ENCODE measurements around the gene IKZF2.

Gene IKZF2

GRCh38 chr2:213068676-213069359 lies 82.6 kb downstream of the IKZF2 start:
- no peak for ATAC-seq (ENCODE audit: low read depth)
- DNase-seq (ENCODE audit: low spot score in 2 of 2): no peak
- H3K27me3 Mint-ChIP-seq: peaks cover 4% of the 10 kb centered on the region

GRCh38 chr2:213067888-213068287 lies 83.5 kb downstream of the IKZF2 start:
- H3K27ac Mint-ChIP-seq: no peak overlapping the region
- no peak for DNase-seq (ENCODE audit: low spot score in 2 of 2)
- peaks cover 4% of the 10 kb centered on the region for H3K27me3 Mint-ChIP-seq
- H3K36me3 Mint-ChIP-seq: no peaks in the 10 kb centered on the region
- H3K9me3 Mint-ChIP-seq: no peaks in the 10 kb centered on the region
- H3K4me3 Mint-ChIP-seq: no peak overlapping the region
- no peak for ATAC-seq (ENCODE audit: low read depth)
- peaks cover 2% of the 10 kb centered on the region for H3K4me1 Mint-ChIP-seq

More at GRCh38 chr2:213068676-213069359, 82.6 kb downstream of the IKZF2 start:
- H3K36me3 Mint-ChIP-seq: no peaks in the 10 kb centered on the region
- H3K4me1 Mint-ChIP-seq: peaks cover 2% of the 10 kb centered on the region
- H3K4me3 Mint-ChIP-seq: no peak overlapping the region
- no peaks in the 10 kb centered on the region for H3K9me3 Mint-ChIP-seq
- no peak overlapping the region for H3K27ac Mint-ChIP-seq

GRCh38 chr2:213066443-213066743 lies 85.0 kb downstream of the IKZF2 start:
- no peak overlapping the region for H3K4me3 Mint-ChIP-seq
- ATAC-seq (ENCODE audit: low read depth): no peak
- DNase-seq (ENCODE audit: low spot score in 2 of 2): no peak
- no peaks in the 10 kb centered on the region for H3K36me3 Mint-ChIP-seq
- H3K4me1 Mint-ChIP-seq: peaks cover 2% of the 10 kb centered on the region
- H3K9me3 Mint-ChIP-seq: no peaks in the 10 kb centered on the region
- peaks cover 4% of the 10 kb centered on the region for H3K27me3 Mint-ChIP-seq
- no peak overlapping the region for H3K27ac Mint-ChIP-seq

GRCh38 chr2:213065583-213066442 lies 85.6 kb downstream of the IKZF2 start:
- peaks cover 4% of the 10 kb centered on the region for H3K27me3 Mint-ChIP-seq
- DNase-seq (ENCODE audit: low spot score in 2 of 2) (no peak), ATAC-seq (ENCODE audit: low read depth) (peak; percentile 52)
- peak overlapping the region; percentile 40 for H3K4me3 Mint-ChIP-seq
- no peaks in the 10 kb centered on the region for H3K9me3 Mint-ChIP-seq
- no peak overlapping the region for H3K27ac Mint-ChIP-seq
- peaks cover 2% of the 10 kb centered on the region for H3K4me1 Mint-ChIP-seq
- H3K36me3 Mint-ChIP-seq: no peaks in the 10 kb centered on the region

GRCh38 chr2:213064099-213064498 lies 87.3 kb downstream of the IKZF2 start:
- ATAC-seq (ENCODE audit: low read depth): no peak
- H3K4me1 Mint-ChIP-seq: peaks cover 2% of the 10 kb centered on the region
- no peaks in the 10 kb centered on the region for H3K36me3 Mint-ChIP-seq
- no peaks in the 10 kb centered on the region for H3K9me3 Mint-ChIP-seq
- no peak overlapping the region for H3K4me3 Mint-ChIP-seq
- DNase-seq (ENCODE audit: low spot score in 2 of 2): no peak
- H3K27me3 Mint-ChIP-seq: no peaks in the 10 kb centered on the region
- no peak overlapping the region for H3K27ac Mint-ChIP-seq

- Mint-ChIP-seq H3K4me1 (no peaks in the 10 kb centered on the region), H3K27ac (no peak overlapping the region), H3K4me3 (no peak overlapping the region), H3K9me3 (no peaks in the 10 kb centered on the region), H3K27me3 (no peaks in the 10 kb centered on the region), H3K36me3 (no peaks in the 10 kb centered on the region)
- ATAC-seq (ENCODE audit: low read depth) (no peak), DNase-seq (ENCODE audit: low spot score in 2 of 2) (no peak)
These were observed 93.4 kb downstream of the IKZF2 start for GRCh38 chr2:213057977-213058376.

GRCh38 chr2:213046431-213046830 lies 105.0 kb downstream of the IKZF2 start:
- DNase-seq (ENCODE audit: low spot score in 2 of 2): no peak
- Mint-ChIP-seq H3K36me3 (no peaks in the 10 kb centered on the region), H3K27me3 (no peaks in the 10 kb centered on the region), H3K4me1 (no peaks in the 10 kb centered on the region), H3K27ac (no peak overlapping the region), H3K9me3 (no peaks in the 10 kb centered on the region), H3K4me3 (no peak overlapping the region)
- ATAC-seq (ENCODE audit: low read depth): no peak

- H3K4me1 Mint-ChIP-seq: peaks cover under 1% of the 10 kb centered on the region
- no peak for DNase-seq (ENCODE audit: low spot score in 2 of 2)
- no peak overlapping the region for H3K4me3 Mint-ChIP-seq
- H3K9me3 Mint-ChIP-seq: no peaks in the 10 kb centered on the region
- no peaks in the 10 kb centered on the region for H3K27me3 Mint-ChIP-seq
- no peak for ATAC-seq (ENCODE audit: low read depth)
- no peak overlapping the region for H3K27ac Mint-ChIP-seq
- no peaks in the 10 kb centered on the region for H3K36me3 Mint-ChIP-seq
These were observed 107.8 kb downstream of the IKZF2 start for GRCh38 chr2:213043566-213043965.

- no peaks in the 10 kb centered on the region for H3K36me3 Mint-ChIP-seq
- peaks cover 8% of the 10 kb centered on the region for H3K4me1 Mint-ChIP-seq
- no peak for DNase-seq (ENCODE audit: low spot score in 2 of 2)
- no peaks in the 10 kb centered on the region for H3K9me3 Mint-ChIP-seq
- no peak overlapping the region for H3K27ac Mint-ChIP-seq
- no peak overlapping the region for H3K4me3 Mint-ChIP-seq
- ATAC-seq (ENCODE audit: low read depth): no peak
- H3K27me3 Mint-ChIP-seq: no peaks in the 10 kb centered on the region
These were observed 109.2 kb downstream of the IKZF2 start for GRCh38 chr2:213042262-213042661.

- Mint-ChIP-seq H3K4me3 (no peak overlapping the region), H3K27ac (no peak overlapping the region), H3K36me3 (no peaks in the 10 kb centered on the region), H3K27me3 (peaks cover 3% of the 10 kb centered on the region), H3K4me1 (peaks cover 21% of the 10 kb centered on the region), H3K9me3 (no peaks in the 10 kb centered on the region)
- ATAC-seq (ENCODE audit: low read depth): no peak
- no peak for DNase-seq (ENCODE audit: low spot score in 2 of 2)
These were observed 114.6 kb downstream of the IKZF2 start for GRCh38 chr2:213036836-213037235.

GRCh38 chr2:213034585-213034984 lies 116.8 kb downstream of the IKZF2 start:
- no peak for DNase-seq (ENCODE audit: low spot score in 2 of 2)
- Mint-ChIP-seq H3K4me1 (peaks cover 21% of the 10 kb centered on the region), H3K4me3 (no peak overlapping the region), H3K9me3 (no peaks in the 10 kb centered on the region), H3K27ac (no peak overlapping the region), H3K27me3 (peaks cover 3% of the 10 kb centered on the region), H3K36me3 (no peaks in the 10 kb centered on the region)
- no peak for ATAC-seq (ENCODE audit: low read depth)

- Mint-ChIP-seq H3K27ac (no peak overlapping the region), H3K27me3 (peaks cover 3% of the 10 kb centered on the region), H3K9me3 (no peaks in the 10 kb centered on the region), H3K4me1 (peaks cover 16% of the 10 kb centered on the region), H3K4me3 (no peak overlapping the region), H3K36me3 (no peaks in the 10 kb centered on the region)
- DNase-seq (ENCODE audit: low spot score in 2 of 2): no peak
- no peak for ATAC-seq (ENCODE audit: low read depth)
These were observed 118.8 kb downstream of the IKZF2 start for GRCh38 chr2:213032607-213033006.

- Mint-ChIP-seq H3K27me3 (no peaks in the 10 kb centered on the region), H3K27ac (no peak overlapping the region), H3K4me1 (peaks cover 3% of the 10 kb centered on the region), H3K36me3 (no peaks in the 10 kb centered on the region), H3K4me3 (no peak overlapping the region), H3K9me3 (no peaks in the 10 kb centered on the region)
- peak; percentile 49 for ATAC-seq (ENCODE audit: low read depth)
- no peak for DNase-seq (ENCODE audit: low spot score in 2 of 2)
These were observed 128.4 kb downstream of the IKZF2 start for GRCh38 chr2:213022987-213023386.

- DNase-seq (ENCODE audit: low spot score in 2 of 2) (no peak), ATAC-seq (ENCODE audit: low read depth) (no peak)
- no peak overlapping the region for H3K4me3 Mint-ChIP-seq
- H3K4me1 Mint-ChIP-seq: peaks cover 4% of the 10 kb centered on the region
- H3K9me3 Mint-ChIP-seq: no peaks in the 10 kb centered on the region
- no peaks in the 10 kb centered on the region for H3K36me3 Mint-ChIP-seq
- H3K27ac Mint-ChIP-seq: no peak overlapping the region
- H3K27me3 Mint-ChIP-seq: no peaks in the 10 kb centered on the region
These were observed 129.2 kb downstream of the IKZF2 start for GRCh38 chr2:213021971-213022899.
